Tibial artery (tissue), 4 donors: ENCODE results near the gene ZNF544.

Experiments
- DNase-seq, 2 donors: peaks; one replicate each; pipeline ENCODE4 v3.0.0-alpha.2; 2019
- H3K27ac ChIP-seq, 2 donors: fragments of 200-600 bp; sonication (generic) in 1 of 2; 1 replicate in 1 of 2; 2 replicates in 1 of 2; pipeline ENCODE4 v1.5.1; 2018 to 2019; ENCODE audit warnings: mild to moderate bottlenecking in 1 of 2
- H3K27me3 ChIP-seq, 2 donors: fragments of 200-600 bp; sonication (generic) in 1 of 2; one replicate each; pipeline versions ENCODE4 v1.5.1 to v1.6.0; 2016 to 2019
- H3K36me3 ChIP-seq, 3 donors: fragments of 200-600 bp; sonication (generic) in 2 of 3; one replicate each; pipeline ENCODE4 v1.5.1; 2016 to 2019; ENCODE audit warnings: mild to moderate bottlenecking in 2 of 3
- H3K4me1 ChIP-seq, 4 donors: fragments of 200-600 bp; sonication (generic) in 2 of 4; 1 replicate in 3 of 4; 2 replicates in 1 of 4; pipeline ENCODE4 v1.5.1; 2016 to 2019
- H3K4me3 ChIP-seq, 2 donors: fragments of 200-600 bp; sonication (generic) in 1 of 2; 1 replicate in 1 of 2; 2 replicates in 1 of 2; pipeline ENCODE4 v1.5.1; 2018 to 2019; ENCODE audit warnings: mild to moderate bottlenecking in 2 of 2
- H3K9me3 ChIP-seq, 3 donors: fragments of 200-600 bp; sonication (generic) in 1 of 3; one replicate each; pipeline ENCODE4 v1.5.1; 2016 to 2019
- CTCF ChIP-seq, 2 experiments: fragments of 200-600 bp in 1 of 2; fragments of 450-650 bp in 1 of 2; IDR thresholded peaks; one replicate each; pipeline ENCODE4 v1.5.1; 2017 to 2019; ENCODE audit warnings: antibody characterized with exemption in 2 of 2, mild to moderate bottlenecking in 1 of 2, moderate library complexity in 1 of 2
- intact Hi-C: fragments of 100-400 bp; cut with DNase I; formaldehyde crosslinking; loops from one replicate; pipeline ENCODE4 v1.15.0; 2023; ENCODE audit warnings: low total_unique reads

ZNF544 gene

DNA sequence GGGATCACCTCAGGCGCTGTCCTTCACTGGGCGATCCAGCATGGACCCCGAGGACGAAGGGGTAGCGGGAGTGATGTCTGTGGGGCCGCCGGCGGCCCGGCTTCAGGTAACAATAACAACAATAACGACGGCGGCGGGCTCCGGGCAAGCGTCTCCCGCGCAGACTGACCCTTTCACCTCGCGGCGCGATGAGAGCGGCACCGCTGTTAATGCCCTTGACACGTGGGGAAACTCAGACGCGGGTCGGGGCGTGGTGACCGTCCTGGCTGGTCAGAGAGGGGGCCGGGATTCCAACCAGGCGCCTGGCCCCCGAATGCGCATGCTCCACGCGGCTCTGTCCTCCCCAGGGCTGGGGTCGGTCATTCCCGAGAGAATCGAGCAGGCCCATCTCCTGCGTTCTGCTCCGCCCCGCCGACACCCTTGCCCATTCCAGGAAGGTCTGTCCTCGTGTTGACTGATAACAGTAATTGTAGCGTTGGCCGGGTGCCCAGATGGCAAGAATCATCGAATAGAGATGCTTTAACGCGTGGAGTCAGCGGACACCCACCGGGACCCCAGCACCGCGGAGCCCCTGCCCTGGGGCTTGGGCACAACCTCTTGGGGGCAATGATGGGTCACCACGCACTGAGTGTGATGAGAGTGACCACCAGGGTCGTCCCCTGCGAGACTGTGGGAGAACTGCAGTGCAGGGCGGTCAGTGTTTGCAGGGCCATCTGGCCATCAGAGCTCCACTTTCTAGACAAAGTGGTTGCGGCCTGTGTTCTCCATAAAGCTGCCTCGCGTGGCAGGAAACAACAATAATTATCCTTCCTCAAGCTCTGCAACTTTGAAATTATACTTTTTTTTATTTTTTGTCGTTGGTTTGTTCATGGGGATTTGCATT, 50.6 kb downstream of the ZNF544 start:
- Histone ChIP-seq H3K36me3 (peaks cover 17 to 53% (median 29%) of the 10 kb centered on the region in 3 donors), H3K4me3 (peak overlapping the region; percentile 77 to 95), H3K4me1 (peaks cover 0 to 29% (median 8%) of the 10 kb centered on the region in 4 donors), H3K27ac (peak overlapping the region; percentile 86 to 90), H3K9me3 (peaks cover 4 to 44% (median 15%) of the 10 kb centered on the region in 3 donors), H3K27me3 (no peaks in the 10 kb centered on the region)
- intact Hi-C loops = loop anchor here (2.0 to 10.0 kb wide), 2 partner anchors 26 to 94 kb away; partner anchors contain the start of genes ERVK3-1 and ZNF274
- TF ChIP-seq CTCF (IDR thresholded peaks at IDR 0.05) = no peak
- peak; percentile 65 to 84 for DNase-seq

DNA sequence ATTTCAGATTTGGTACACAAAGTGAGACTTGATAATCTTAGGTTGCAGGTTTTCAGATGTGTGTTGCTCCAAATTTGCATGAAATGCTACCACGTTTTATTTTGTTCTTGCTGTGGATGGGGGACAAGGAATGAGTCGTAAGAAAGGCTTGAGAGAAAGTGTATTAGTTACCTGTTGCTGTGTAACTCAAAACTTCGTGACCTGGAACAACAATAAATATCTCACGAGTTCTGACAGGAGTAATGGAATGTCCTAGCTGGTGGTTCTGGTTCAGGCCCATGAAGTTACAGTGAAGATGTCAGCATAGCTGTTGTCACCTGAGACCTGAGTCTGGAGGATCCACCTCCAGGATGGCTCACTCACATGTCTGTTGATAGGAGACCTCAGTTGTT, 51.2 kb downstream of the ZNF544 start:
- Histone ChIP-seq H3K4me3 (peak overlapping the region; percentile 77 to 95), H3K27ac (peak overlapping the region in 1 of 2 donors; percentile 86), H3K9me3 (peaks cover 0 to 43% (median 10%) of the 10 kb centered on the region in 3 donors), H3K36me3 (peaks cover 15 to 51% (median 26%) of the 10 kb centered on the region in 3 donors), H3K4me1 (peaks cover 0 to 29% (median 8%) of the 10 kb centered on the region in 4 donors), H3K27me3 (no peaks in the 10 kb centered on the region)
- no peak for TF ChIP-seq CTCF (IDR thresholded peaks at IDR 0.05)
- no peak for DNase-seq
- intact Hi-C loops = loop anchor here (2.0 to 10.0 kb wide), 2 partner anchors 25 to 95 kb away; partner anchors contain the start of genes ERVK3-1 and ZNF274

DNA sequence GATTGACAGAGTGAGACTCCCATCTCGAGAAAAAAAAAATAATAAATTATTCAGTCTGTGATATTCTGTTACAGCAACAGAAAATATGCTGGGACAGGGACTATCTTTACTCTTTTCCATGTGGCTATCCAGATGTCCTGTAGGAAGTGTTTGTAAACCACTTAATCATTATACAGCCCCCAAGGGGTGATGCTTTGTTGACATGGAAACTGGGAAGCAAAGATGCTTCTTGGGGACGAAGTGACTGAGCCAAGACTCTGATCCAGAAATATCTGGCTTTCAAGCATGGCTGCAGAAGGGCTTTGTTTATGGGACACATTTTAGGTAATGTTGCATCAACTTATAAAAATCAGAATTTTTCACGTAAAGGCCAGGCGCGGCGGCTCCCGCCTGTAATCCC, 55.5 kb downstream of the ZNF544 start:
- peaks cover 0 to 21% (median 8%) of the 10 kb centered on the region in 4 donors for H3K4me1 ChIP-seq
- no peaks in the 10 kb centered on the region for H3K27me3 ChIP-seq
- TF ChIP-seq CTCF (IDR thresholded peaks at IDR 0.05) = no peak
- peaks cover 44 to 69% (median 47%) of the 10 kb centered on the region in 3 donors for H3K36me3 ChIP-seq
- intact Hi-C loops = no loop called here
- H3K9me3 ChIP-seq = peaks cover 0 to 44% (median 0%) of the 10 kb centered on the region in 3 donors
- no peak overlapping the region for H3K4me3 ChIP-seq
- no peak for DNase-seq
- no peak overlapping the region for H3K27ac ChIP-seq

DNA sequence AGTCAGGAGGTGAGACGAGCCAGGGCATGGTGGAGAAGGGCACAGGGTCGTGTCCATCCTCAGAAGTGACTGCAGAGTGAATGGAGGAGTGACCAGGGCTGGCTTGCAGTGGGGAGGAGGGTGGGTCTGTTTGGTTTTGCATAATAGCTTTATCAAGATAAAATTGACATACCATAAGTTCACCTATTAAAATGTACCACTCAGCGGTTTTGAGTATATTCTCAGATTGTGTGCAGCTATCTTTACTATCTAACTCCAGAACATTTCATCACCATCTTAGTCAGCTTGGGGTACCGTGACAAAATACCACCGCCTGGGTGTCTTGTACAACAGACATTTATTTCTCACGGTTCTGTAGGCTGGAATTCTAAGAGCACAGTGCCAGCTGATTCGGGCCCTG, 63.2 kb downstream of the ZNF544 start:
- Histone ChIP-seq H3K4me3 (no peak overlapping the region), H3K4me1 (no peaks in the 10 kb centered on the region), H3K27ac (no peak overlapping the region), H3K9me3 (peaks cover 0 to 85% (median 10%) of the 10 kb centered on the region in 3 donors), H3K36me3 (peaks cover 98% of the 10 kb centered on the region in 3 donors), H3K27me3 (no peaks in the 10 kb centered on the region)
- intact Hi-C loops = no loop called here
- no peak for TF ChIP-seq CTCF (IDR thresholded peaks at IDR 0.05)
- DNase-seq = no peak

DNA sequence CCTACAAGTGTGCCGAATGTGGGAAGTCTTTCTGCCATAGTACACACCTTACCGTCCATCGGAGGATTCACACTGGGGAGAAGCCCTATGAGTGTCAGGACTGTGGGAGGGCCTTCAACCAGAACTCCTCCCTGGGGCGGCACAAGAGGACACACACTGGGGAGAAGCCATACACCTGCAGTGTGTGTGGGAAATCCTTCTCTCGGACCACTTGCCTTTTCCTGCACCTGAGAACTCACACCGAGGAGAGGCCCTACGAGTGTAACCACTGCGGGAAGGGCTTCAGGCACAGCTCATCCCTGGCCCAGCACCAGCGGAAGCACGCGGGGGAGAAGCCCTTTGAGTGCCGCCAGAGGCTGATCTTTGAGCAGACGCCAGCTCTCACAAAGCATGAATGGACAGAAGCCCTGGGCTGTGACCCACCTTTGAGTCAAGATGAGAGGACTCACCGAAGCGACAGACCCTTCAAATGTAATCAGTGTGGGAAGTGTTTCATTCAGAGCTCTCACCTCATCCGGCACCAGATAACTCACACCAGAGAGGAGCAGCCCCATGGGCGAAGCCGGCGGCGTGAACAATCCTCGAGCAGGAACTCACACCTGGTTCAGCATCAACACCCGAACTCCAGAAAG, 66.1 kb downstream of the ZNF544 start:
- Histone ChIP-seq H3K27me3 (no peaks in the 10 kb centered on the region), H3K4me1 (no peaks in the 10 kb centered on the region), H3K9me3 (peaks cover 0 to 89% (median 10%) of the 10 kb centered on the region in 3 donors), H3K4me3 (no peak overlapping the region), H3K36me3 (peaks cover 80 to 99% (median 99%) of the 10 kb centered on the region in 3 donors), H3K27ac (no peak overlapping the region)
- TF ChIP-seq CTCF (IDR thresholded peaks at IDR 0.05) = no peak
- intact Hi-C loops = no loop called here
- no peak for DNase-seq
